IMR-90 (cell line): Measurements from ENCODE around the gene H6PD. TPM values are rescaled to one million over a fixed set of nuclear protein-coding genes. Genes with fewer than 3 reads are reported as not detected.

Experiments used
- ATAC-seq: fragments of 200-7000 bp; cut with Tn5 transposase; 2 replicates; pipeline ENCODE4 v1.9.1; 2020; ENCODE audit warnings: low read depth, mild to moderate bottlenecking, moderate library complexity
- BruUV-seq: library from RNA; stranded (reverse); fragments of 400-500 nt; replicated peaks from 2 replicates; lab custom pipeline; 2021; lab: Mats Ljungman, UMichigan
- CTCF ChIA-PET: fragments of 300-600 bp; formaldehyde crosslinking; extraction: SDS; loops from one replicate; lab custom pipeline; 2021; ENCODE audit warnings: antibody characterized with exemption; lab: Yijun Ruan, JAX
- POLR2A ChIA-PET: fragments of 300-600 bp; sonication (Branson Sonifier 250); formaldehyde crosslinking; loops from one replicate; lab custom pipeline; 2022; ENCODE audit warnings: antibody characterized with exemption; ENCODE audit not compliant: unreplicated experiment; lab: Charles Lee
- DNase-seq: peaks from one replicate; pipeline ENCODE4 v3.0.0; 2013
- H2AFZ ChIP-seq: replicated peaks from 2 replicates; pipeline ENCODE3; 2013; ENCODE audit warnings: low read length, mild to moderate bottlenecking; ENCODE audit not compliant: poor library complexity
- H2AK5ac ChIP-seq: 2 replicates; pipeline ENCODE4 v1.6.1; 2013; ENCODE audit warnings: low read depth, low read length, inconsistent platforms
- H2AK9ac ChIP-seq: replicated peaks from 2 replicates; pipeline ENCODE3; 2013; ENCODE audit warnings: mild to moderate bottlenecking, low read depth, low read length, moderate library complexity; ENCODE audit not compliant: poor library complexity
- H2BK120ac ChIP-seq: 2 replicates; pipeline ENCODE4 v1.6.1; 2013; ENCODE audit warnings: low read depth, low read length, inconsistent platforms
- H2BK15ac ChIP-seq: 3 replicates; pipeline ENCODE4 v1.6.1; 2013; ENCODE audit warnings: low read depth, low read length, inconsistent platforms
- H2BK20ac ChIP-seq: 2 replicates; pipeline ENCODE4 v1.6.1; 2013; ENCODE audit warnings: low read depth, mild to moderate bottlenecking, inconsistent platforms, low read length, moderate library complexity
- H2BK5ac ChIP-seq: 2 replicates; pipeline ENCODE4 v1.6.1; 2013; ENCODE audit warnings: mild to moderate bottlenecking, low read depth, low read length, inconsistent platforms; ENCODE audit not compliant: poor library complexity, severe bottlenecking
- H3K14ac ChIP-seq: replicated peaks from 2 replicates; pipeline ENCODE4 v1.6.1; 2013; ENCODE audit warnings: low read depth, low read length, inconsistent platforms
- H3K18ac ChIP-seq: 2 replicates; pipeline ENCODE4 v1.6.1; 2013; ENCODE audit warnings: low read depth, low read length, control low read depth
- H3K23ac ChIP-seq: 2 replicates; pipeline ENCODE4 v1.6.1; 2013; ENCODE audit warnings: low read depth, low read length, inconsistent platforms
- H3K27ac ChIP-seq: 2 replicates; pipeline ENCODE4 v1.5.1; 2013; ENCODE audit warnings: mild to moderate bottlenecking, control low read depth, low read length; ENCODE audit not compliant: insufficient read depth
- H3K27me3 ChIP-seq: 2 replicates; pipeline ENCODE4 v1.6.1; 2013; ENCODE audit warnings: low read length; ENCODE audit not compliant: control insufficient read depth, insufficient read depth
- H3K36me3 ChIP-seq: 2 replicates; pipeline ENCODE4 v1.6.1; 2013; ENCODE audit warnings: low read length, mixed read lengths; ENCODE audit not compliant: control insufficient read depth, insufficient read depth
- H3K4ac ChIP-seq: 2 replicates; pipeline ENCODE4 v1.6.1; 2013; ENCODE audit warnings: low read depth, low read length, inconsistent platforms
- H3K4me1 ChIP-seq: 2 replicates; pipeline ENCODE4 v1.6.1; 2013; ENCODE audit warnings: low read length, mixed read lengths; ENCODE audit not compliant: control insufficient read depth, insufficient read depth
- H3K4me2 ChIP-seq: 2 replicates; pipeline ENCODE4 v1.6.1; 2013; ENCODE audit warnings: low read depth, mild to moderate bottlenecking, control low read depth, low read length, moderate library complexity
- H3K4me3 ChIP-seq: 2 replicates; pipeline ENCODE4 v1.5.1; 2013; ENCODE audit warnings: low read depth, mild to moderate bottlenecking, control low read depth, low read length, moderate library complexity; ENCODE audit not compliant: insufficient read depth
- H3K56ac ChIP-seq: 2 replicates; pipeline ENCODE4 v1.6.1; 2013; ENCODE audit warnings: low read length, inconsistent platforms; ENCODE audit not compliant: insufficient read depth; ENCODE audit errors: extremely low read depth
- H3K79me1 ChIP-seq, 2 experiments: 2 replicates each; pipeline ENCODE4 v1.6.1; 2013; ENCODE audit warnings: low read length in 2 of 2, inconsistent platforms in 1 of 2, low read depth in 1 of 2
- H3K9ac ChIP-seq: 2 replicates; pipeline ENCODE4 v1.6.1; 2013; ENCODE audit warnings: low read depth, low read length, control low read depth
- H3K9me1 ChIP-seq: 2 replicates; pipeline ENCODE4 v1.6.1; 2013; ENCODE audit warnings: low read length, inconsistent platforms; ENCODE audit not compliant: insufficient read depth
- H3K9me3 ChIP-seq: 2 replicates; pipeline ENCODE4 v1.6.1; 2013; ENCODE audit warnings: low read length; ENCODE audit not compliant: control insufficient read depth, insufficient read depth
- H4K20me1 ChIP-seq: 2 replicates; pipeline ENCODE4 v1.6.1; 2013; ENCODE audit warnings: low read length, inconsistent platforms; ENCODE audit not compliant: insufficient read depth
- H4K5ac ChIP-seq: 2 replicates; pipeline ENCODE4 v1.6.1; 2013; ENCODE audit warnings: mild to moderate bottlenecking, low read depth, low read length, control low read depth
- H4K8ac ChIP-seq, 2 experiments: 2 replicates each; pipeline ENCODE4 v1.6.1; 2013; ENCODE audit warnings: low read depth in 2 of 2, low read length in 2 of 2, control low read depth in 1 of 2, inconsistent platforms in 1 of 2
- H4K91ac ChIP-seq: 2 replicates; pipeline ENCODE4 v1.6.1; 2013; ENCODE audit warnings: low read depth, low read length, inconsistent platforms; ENCODE audit not compliant: insufficient read depth
- BHLHE40 ChIP-seq: fragments of 150-350 bp; IDR thresholded peaks from 2 replicates; pipeline ENCODE4 v1.6.1; 2016; ENCODE audit warnings: mild to moderate bottlenecking, low read depth, low read length
- MAFK ChIP-seq: IDR thresholded peaks from 2 replicates; pipeline ENCODE4 v1.6.1; 2012; ENCODE audit warnings: low read depth, low read length, improper control_type of control experiment
- POLR2A ChIP-seq: IDR thresholded peaks from 2 replicates; pipeline ENCODE4 v1.6.1; 2012; ENCODE audit warnings: mild to moderate bottlenecking, low read depth, low read length
- WGBS, 2 experiments: methylation state at CpG; one replicate each; pipeline versions ENCODE4 v1.1.5 to v1.1.7; 2013; ENCODE audit warnings: missing lambda C conversion rate in 2 of 2; ENCODE audit not compliant: insufficient read length in 1 of 2; ENCODE audit errors: extremely low coverage in 2 of 2; 5-methylcytosine and 5-hydroxymethylcytosine counted together
- dilution Hi-C: fragments of 300-500 bp; cut with HindIII; formaldehyde crosslinking; loops from one replicate; pipeline ENCODE4 v1.14.3; 2018; ENCODE audit warnings: low sequenced_read_pairs; ENCODE audit not compliant: unreplicated experiment
- in situ Hi-C: fragments of 300-500 bp; cut with MboI; formaldehyde crosslinking; loops from 3 replicates; pipeline ENCODE4 v1.14.3; 2019; ENCODE audit warnings: low sequenced_read_pairs, inconsistent platforms, mixed read lengths
- intact Hi-C: fragments of 100-400 bp; cut with micrococcal nuclease; formaldehyde crosslinking; loops from 2 replicates; pipeline ENCODE4 v1.10.0; 2022
- polyA plus RNA-seq, 3 experiments: library from polyadenylated mRNA; depleted of rRNA; stranded (reverse); fragments of >200 nt; gene quantifications; 2 replicates each; pipeline ENCODE4 v1.2.3, GENCODE V29; 2012; ENCODE audit warnings: low replicate concordance in 1 of 3
- total RNA-seq: library from RNA; depleted of rRNA; stranded (reverse); fragments of >200 nt; gene quantifications from 2 replicates; pipeline ENCODE4 v1.2.3, GENCODE V29; 2012
- TF ChIP-seq, protein P1 (sequence below): conservative IDR thresholded peaks from 2 replicates; pipeline ENCODE4 v1.5.1; 2012; ENCODE audit warnings: mild to moderate bottlenecking, low read depth, low read length, improper control_type of control experiment

H6PD gene
- total and polyA plus RNA-seq, 2 of the 4 experiments (the other 2 are of a cell fraction), result 9.3 to 22.1 TPM

DNA sequence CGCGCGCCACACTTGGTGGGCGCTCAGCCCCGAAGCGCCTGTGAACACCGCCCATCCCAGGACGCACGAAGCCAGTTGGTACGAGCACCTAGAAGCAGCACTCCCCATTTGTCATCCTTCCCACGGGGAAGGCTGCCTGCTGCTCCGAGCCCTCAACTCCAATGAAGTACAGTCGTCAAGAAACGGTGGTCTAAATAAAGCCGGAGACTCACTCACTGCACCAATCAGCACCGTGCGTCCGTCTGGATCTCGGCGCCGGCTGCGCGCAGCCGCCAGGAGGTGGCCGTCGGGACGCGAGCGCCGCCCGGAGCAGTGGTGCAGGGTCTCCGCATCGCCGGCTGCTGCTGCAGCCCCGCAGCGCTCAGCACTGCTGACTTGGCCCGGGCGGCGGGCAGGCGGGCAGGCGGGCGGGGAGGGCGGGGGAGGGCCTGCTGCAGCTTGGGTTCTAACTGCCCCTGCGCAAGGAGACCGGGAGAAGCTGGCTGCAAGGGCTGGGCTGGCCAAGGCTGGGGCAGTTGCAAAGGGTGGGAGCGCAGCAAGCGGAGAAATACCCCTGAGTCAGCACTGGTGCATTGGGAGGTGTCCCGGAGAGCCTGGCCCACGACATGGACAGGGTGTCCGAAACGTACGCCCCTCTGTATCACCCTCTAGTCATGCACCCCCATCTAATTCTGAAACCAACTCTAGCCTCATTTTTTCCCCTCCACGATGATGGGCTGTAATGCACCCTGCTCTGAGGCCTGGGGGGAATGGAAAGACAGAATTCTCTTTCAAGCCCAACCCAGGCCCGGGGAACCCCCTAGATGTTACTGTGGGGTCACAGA lies 35.8 kb upstream of the H6PD start:
- DNase-seq (peak; percentile 51), ATAC-seq (peak; percentile 12)
- Histone ChIP-seq H3K4me3 (0 out of 2 replicates have a peak overlapping the region, but pooled peaks have one; percentile 16), H3K79me1 (peaks cover 0 to 35% of the 10 kb centered on the region in 2 experiments; a peak in 2 of 4 replicates), H2BK120ac (peak overlapping the region; percentile 35; the same call in 1 of the 2 replicates), H3K18ac (no peak overlapping the region), H2BK20ac (no peak overlapping the region), H3K56ac (no peak overlapping the region), H3K27me3 (no peaks in the 10 kb centered on the region; the same call in 1 of the 2 replicates), H2AK9ac (peak overlapping the region; percentile 18), H2BK15ac (no peak overlapping the region), H2AK5ac (peak overlapping the region; percentile 78; the same call in 1 of the 2 replicates), H3K14ac (peak overlapping the region; percentile 38; the same call in 1 of the 2 replicates), H3K23ac (peak overlapping the region; percentile 9; the same call in 1 of the 2 replicates), H2AFZ (peak overlapping the region; percentile 66), H3K9me3 (no peaks in the 10 kb centered on the region), H3K4me1 (peaks cover 28% of the 10 kb centered on the region), H3K9ac (no peak overlapping the region), H4K5ac (no peak overlapping the region), H3K4me2 (peak overlapping the region; percentile 62), H2BK5ac (no peak overlapping the region), H3K9me1 (peaks cover 9% of the 10 kb centered on the region), H4K91ac (no peak overlapping the region), H3K36me3 (no peaks in the 10 kb centered on the region), H4K8ac (peak overlapping the region in 1 of 2 experiments; percentile 68; a peak in 1 of 4 replicates), H3K27ac (no peak overlapping the region), H3K4ac (peak overlapping the region; percentile 70; the same call in 1 of the 2 replicates), H4K20me1 (no peaks in the 10 kb centered on the region)
- WGBS, 2 experiments, result 28% methylated on average over 25 of the region's 54 CpGs; no CpG with 5 or more reads in 1 of the 2 experiments
- POLR2A ChIA-PET, result no interaction called here
- in situ Hi-C loops (loop anchor here (5.0 kb wide), 1 partner anchor 86 kb away; no protein-coding TSS in a partner anchor), intact Hi-C loops (no loop called here), dilution Hi-C loops (no loop called here)
- BruUV-seq, result no TSS peak
- CTCF ChIA-PET, result no interaction called here
- TF ChIP-seq BHLHE40, result no peak
- TF ChIP-seq MAFK, result peak; percentile 79
- peak; percentile 64; the same call in 1 of the 2 replicates for TF ChIP-seq POLR2A
- TF ChIP-seq, protein P1, sequence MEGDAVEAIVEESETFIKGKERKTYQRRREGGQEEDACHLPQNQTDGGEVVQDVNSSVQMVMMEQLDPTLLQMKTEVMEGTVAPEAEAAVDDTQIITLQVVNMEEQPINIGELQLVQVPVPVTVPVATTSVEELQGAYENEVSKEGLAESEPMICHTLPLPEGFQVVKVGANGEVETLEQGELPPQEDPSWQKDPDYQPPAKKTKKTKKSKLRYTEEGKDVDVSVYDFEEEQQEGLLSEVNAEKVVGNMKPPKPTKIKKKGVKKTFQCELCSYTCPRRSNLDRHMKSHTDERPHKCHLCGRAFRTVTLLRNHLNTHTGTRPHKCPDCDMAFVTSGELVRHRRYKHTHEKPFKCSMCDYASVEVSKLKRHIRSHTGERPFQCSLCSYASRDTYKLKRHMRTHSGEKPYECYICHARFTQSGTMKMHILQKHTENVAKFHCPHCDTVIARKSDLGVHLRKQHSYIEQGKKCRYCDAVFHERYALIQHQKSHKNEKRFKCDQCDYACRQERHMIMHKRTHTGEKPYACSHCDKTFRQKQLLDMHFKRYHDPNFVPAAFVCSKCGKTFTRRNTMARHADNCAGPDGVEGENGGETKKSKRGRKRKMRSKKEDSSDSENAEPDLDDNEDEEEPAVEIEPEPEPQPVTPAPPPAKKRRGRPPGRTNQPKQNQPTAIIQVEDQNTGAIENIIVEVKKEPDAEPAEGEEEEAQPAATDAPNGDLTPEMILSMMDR, result peak; percentile 24; the same call in 1 of the 2 replicates
